DOHH2 (cell line): Measurements from ENCODE around the gene SURF2.
A peak's percentile ranks its signal among the peaks of the same experiment; 100 is the strongest.

ENCODE experiments used
- H3F3A ChIP-seq: fragments of 200-600 bp; sonication (generic), shearing (Covaris generic); 2 replicates; pipeline ENCODE4 v1.6.0; 2016; ENCODE audit warnings: antibody characterized with exemption, mild to moderate bottlenecking; ENCODE audit not compliant: control insufficient read depth, insufficient read depth
- H3K27ac ChIP-seq: fragments of 200-600 bp; sonication (generic); 2 replicates; pipeline ENCODE4 v1.5.1; 2014; ENCODE audit warnings: low read depth, mild to moderate bottlenecking, low read length, moderate library complexity
- H3K27me3 ChIP-seq: fragments of 200-600 bp; sonication (generic); 2 replicates; pipeline ENCODE4 v1.6.1; 2014; ENCODE audit warnings: mild to moderate bottlenecking, low read length, mixed read lengths; ENCODE audit not compliant: control insufficient read depth
- H3K36me3 ChIP-seq: fragments of 200-600 bp; sonication (generic); 2 replicates; pipeline ENCODE4 v1.6.1; 2014; ENCODE audit warnings: mild to moderate bottlenecking, low read length, moderate library complexity, mixed read lengths; ENCODE audit not compliant: control insufficient read depth
- H3K4me1 ChIP-seq: fragments of 200-600 bp; sonication (generic); 2 replicates; pipeline ENCODE4 v1.6.1; 2014; ENCODE audit warnings: mild to moderate bottlenecking, low read length, mixed read lengths; ENCODE audit not compliant: control insufficient read depth
- H3K4me2 ChIP-seq: fragments of 200-600 bp; sonication (generic); 2 replicates; pipeline ENCODE4 v1.6.0; 2014; ENCODE audit warnings: mild to moderate bottlenecking, low read length, moderate library complexity
- H3K4me3 ChIP-seq: fragments of 200-600 bp; sonication (generic); 2 replicates; pipeline ENCODE4 v1.5.1; 2014; ENCODE audit warnings: mild to moderate bottlenecking, low read length, mixed read lengths
- H3K79me2 ChIP-seq: fragments of 200-600 bp; sonication (generic); 2 replicates; pipeline ENCODE4 v1.6.1; 2014; ENCODE audit warnings: mild to moderate bottlenecking, low read length, mixed read lengths; ENCODE audit not compliant: control insufficient read depth
- H3K9me2 ChIP-seq: fragments of 200-600 bp; sonication (generic); replicated peaks from 2 replicates; pipeline ENCODE4 v1.6.1; 2014; ENCODE audit warnings: mild to moderate bottlenecking, low read length, mixed read lengths; ENCODE audit not compliant: control insufficient read depth
- H3K9me3 ChIP-seq: fragments of 200-600 bp; sonication (generic); 2 replicates; pipeline ENCODE4 v1.6.1; 2014; ENCODE audit warnings: antibody characterized with exemption, low read length, mixed read lengths; ENCODE audit not compliant: control insufficient read depth, insufficient read depth
- H4K20me1 ChIP-seq: fragments of 200-600 bp; sonication (generic); 2 replicates; pipeline ENCODE4 v1.6.0; 2014; ENCODE audit warnings: low read depth, mild to moderate bottlenecking, antibody characterized with exemption, low read length, moderate library complexity; ENCODE audit not compliant: control insufficient read depth, insufficient read depth
- EZH2phosphoT487 ChIP-seq: fragments of 200-600 bp; sonication (generic); IDR thresholded peaks from 2 replicates; pipeline ENCODE4 v1.6.1; 2017; ENCODE audit warnings: borderline replicate concordance, mild to moderate bottlenecking, antibody characterized with exemption, low read length, moderate library complexity, mixed read lengths
- TF ChIP-seq, protein P1 (sequence below): fragments of 200-600 bp; sonication (generic); IDR thresholded peaks from one replicate; pipeline ENCODE4 v1.5.1; 2014; ENCODE audit warnings: antibody characterized with exemption, mild to moderate bottlenecking, low read depth, low read length; ENCODE audit not compliant: poor library complexity, severe bottlenecking

The SURF2 gene

DNA sequence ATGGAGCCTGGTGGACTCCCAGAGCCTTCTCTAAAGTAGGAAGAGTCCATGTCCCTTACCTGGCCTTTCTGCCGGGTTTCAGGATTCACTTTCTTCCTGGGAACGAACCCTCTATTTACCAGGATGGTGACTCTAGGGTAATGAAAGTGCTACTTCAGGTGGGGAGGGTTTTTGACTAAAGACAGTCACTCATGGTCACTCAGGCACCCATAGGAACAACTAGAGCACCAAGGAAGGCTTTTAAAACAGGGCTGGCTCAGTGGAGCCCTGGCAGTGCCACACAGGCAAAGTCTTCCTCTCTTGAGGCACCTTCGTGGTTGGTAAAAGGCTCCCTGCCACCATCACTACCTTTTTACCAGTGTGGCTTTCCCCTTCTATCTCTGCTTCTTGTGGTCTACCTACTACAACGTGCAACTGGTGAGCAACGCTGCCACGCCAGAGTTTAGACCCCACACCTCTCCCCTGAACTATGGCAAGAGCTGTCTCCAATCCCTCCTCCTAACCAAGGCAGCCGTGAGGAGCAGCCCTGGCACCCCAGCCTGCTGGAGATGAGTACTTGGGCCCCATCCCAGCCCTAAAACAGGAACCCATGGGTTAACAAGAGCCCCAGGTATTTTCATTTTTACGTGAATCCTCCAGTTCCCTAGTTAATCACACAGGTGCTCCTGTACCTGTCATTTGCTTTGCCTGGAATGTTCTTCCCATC lies 3.6 kb upstream of the SURF2 start:
- Histone ChIP-seq H3K4me3 (no peak overlapping the region), H3K36me3 (peaks cover 61% of the 10 kb centered on the region), H3K27ac (peak overlapping the region; percentile 19; the same call in 1 of the 2 replicates), H3K9me2 (no peaks in the 10 kb centered on the region), H3K4me2 (no peak overlapping the region), H3K9me3 (no peaks in the 10 kb centered on the region), H3K79me2 (peaks cover 58% of the 10 kb centered on the region), H3K27me3 (no peaks in the 10 kb centered on the region), H3K4me1 (peaks cover 49% of the 10 kb centered on the region), H4K20me1 (peaks cover 16% of the 10 kb centered on the region; the same call in 1 of the 2 replicates), H3F3A (peaks cover 74% of the 10 kb centered on the region)
- no peak for TF ChIP-seq EZH2phosphoT487
- TF ChIP-seq, protein P1, sequence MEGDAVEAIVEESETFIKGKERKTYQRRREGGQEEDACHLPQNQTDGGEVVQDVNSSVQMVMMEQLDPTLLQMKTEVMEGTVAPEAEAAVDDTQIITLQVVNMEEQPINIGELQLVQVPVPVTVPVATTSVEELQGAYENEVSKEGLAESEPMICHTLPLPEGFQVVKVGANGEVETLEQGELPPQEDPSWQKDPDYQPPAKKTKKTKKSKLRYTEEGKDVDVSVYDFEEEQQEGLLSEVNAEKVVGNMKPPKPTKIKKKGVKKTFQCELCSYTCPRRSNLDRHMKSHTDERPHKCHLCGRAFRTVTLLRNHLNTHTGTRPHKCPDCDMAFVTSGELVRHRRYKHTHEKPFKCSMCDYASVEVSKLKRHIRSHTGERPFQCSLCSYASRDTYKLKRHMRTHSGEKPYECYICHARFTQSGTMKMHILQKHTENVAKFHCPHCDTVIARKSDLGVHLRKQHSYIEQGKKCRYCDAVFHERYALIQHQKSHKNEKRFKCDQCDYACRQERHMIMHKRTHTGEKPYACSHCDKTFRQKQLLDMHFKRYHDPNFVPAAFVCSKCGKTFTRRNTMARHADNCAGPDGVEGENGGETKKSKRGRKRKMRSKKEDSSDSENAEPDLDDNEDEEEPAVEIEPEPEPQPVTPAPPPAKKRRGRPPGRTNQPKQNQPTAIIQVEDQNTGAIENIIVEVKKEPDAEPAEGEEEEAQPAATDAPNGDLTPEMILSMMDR, result no peak

DNA sequence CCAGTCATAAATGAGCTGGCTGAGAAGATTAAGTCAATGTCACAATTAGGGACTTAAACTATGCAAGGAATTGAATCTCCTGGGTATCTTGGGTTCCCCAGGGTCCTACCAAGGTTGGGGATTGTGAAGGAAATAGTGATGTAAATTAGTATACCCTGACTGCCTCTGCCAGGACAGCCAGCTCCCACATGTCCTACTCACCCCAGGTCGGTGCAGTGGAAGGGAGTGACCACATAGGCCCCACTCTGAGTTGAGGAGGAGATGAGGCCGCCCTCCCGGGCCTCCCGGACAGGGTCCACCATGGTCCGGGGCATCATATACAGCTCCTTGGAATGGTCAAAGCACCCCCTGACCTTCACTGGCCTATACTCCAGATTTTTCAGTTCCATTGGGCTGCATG lies 2.8 kb upstream of the SURF2 start:
- H3K27ac ChIP-seq, result peak overlapping the region; percentile 19

DNA sequence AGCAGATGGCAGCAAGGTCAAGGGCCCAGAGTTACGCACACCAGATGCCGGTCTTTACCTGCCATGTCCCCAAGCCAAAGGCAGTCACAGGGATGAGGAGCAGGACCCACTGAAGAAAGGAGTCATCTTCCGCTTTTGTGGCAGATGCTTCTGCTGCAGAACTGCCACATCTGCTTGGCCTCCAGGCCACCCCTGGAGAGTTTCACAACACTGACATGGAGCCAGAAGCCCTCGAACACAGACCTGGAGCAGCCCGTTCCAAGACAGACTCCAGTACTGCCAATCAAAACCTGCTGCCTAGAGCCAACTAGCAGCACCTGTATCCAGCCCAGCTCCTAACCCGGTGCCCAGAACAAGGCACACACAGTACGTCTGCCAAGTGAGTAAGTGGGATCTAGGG lies 1.6 kb upstream of the SURF2 start:
- Histone ChIP-seq H3K4me1 (peaks cover 41% of the 10 kb centered on the region), H3K79me2 (peaks cover 38% of the 10 kb centered on the region), H3K27ac (no peak overlapping the region)

More for the DNA sequence above, 2.8 kb upstream of the SURF2 start:
- peaks cover 50% of the 10 kb centered on the region for H3K4me1 ChIP-seq
- H3K79me2 ChIP-seq, result peaks cover 50% of the 10 kb centered on the region
- H3F3A ChIP-seq, result peaks cover 72% of the 10 kb centered on the region
- no peak overlapping the region for H3K4me3 ChIP-seq
- TF ChIP-seq, protein P1, result no peak
- no peaks in the 10 kb centered on the region for H3K9me2 ChIP-seq
- H3K36me3 ChIP-seq, result peaks cover 56% of the 10 kb centered on the region
- H3K4me2 ChIP-seq, result no peak overlapping the region
- H3K27me3 ChIP-seq, result no peaks in the 10 kb centered on the region
- peaks cover 16% of the 10 kb centered on the region; the same call in 1 of the 2 replicates for H4K20me1 ChIP-seq
- H3K9me3 ChIP-seq, result no peaks in the 10 kb centered on the region

More for the DNA sequence above, 1.6 kb upstream of the SURF2 start:
- no peak for TF ChIP-seq EZH2phosphoT487
- TF ChIP-seq, protein P1, result no peak
- no peaks in the 10 kb centered on the region for H3K27me3 ChIP-seq
- H3K36me3 ChIP-seq, result peaks cover 50% of the 10 kb centered on the region
- H3K4me3 ChIP-seq, result peak overlapping the region; percentile 95
- no peaks in the 10 kb centered on the region for H3K9me3 ChIP-seq
- peaks cover 60% of the 10 kb centered on the region for H3F3A ChIP-seq
- H3K9me2 ChIP-seq, result no peaks in the 10 kb centered on the region
- H4K20me1 ChIP-seq, result peaks cover 5% of the 10 kb centered on the region; the same call in 1 of the 2 replicates
- H3K4me2 ChIP-seq, result peak overlapping the region; percentile 91
